Panc1 (cell line): ENCODE results near the gene VTI1B. TPM values are rescaled to one million over a fixed set of nuclear protein-coding genes. Genes with fewer than 3 reads are reported as not detected.

Source experiments
- ATAC-seq: fragments of 200-7000 bp; cut with Tn5 transposase; 2 replicates; pipeline ENCODE4 v1.9.1; 2020; ENCODE audit warnings: mild to moderate bottlenecking, moderate library complexity
- BruUV-seq: library from RNA; stranded (reverse); fragments of 400-500 nt; replicated peaks from 2 replicates; lab custom pipeline; 2021; lab: Mats Ljungman, UMichigan
- CTCF ChIA-PET: fragments of 300-600 bp; sonication (Branson Sonifier 250); formaldehyde crosslinking; loops from one replicate; lab custom pipeline; 2022; ENCODE audit warnings: antibody characterized with exemption; lab: Charles Lee
- POLR2A ChIA-PET: fragments of 300-600 bp; sonication (Branson Sonifier 250); formaldehyde crosslinking; loops from one replicate; lab custom pipeline; 2022; ENCODE audit warnings: antibody characterized with exemption; lab: Charles Lee
- DNase-seq: peaks from one replicate; pipeline ENCODE4 v3.0.0-alpha.2; 2010; ENCODE audit warnings: low read depth, low spot score
- H3K27ac ChIP-seq: 2 replicates; pipeline ENCODE4 v1.5.1; 2011; ENCODE audit warnings: mild to moderate bottlenecking, low read length, inconsistent platforms
- H3K27me3 ChIP-seq: fragments of 200-500 bp; sonication (Bioruptor generic); 2 replicates; pipeline ENCODE4 v1.6.0; 2014; ENCODE audit warnings: low read length, inconsistent platforms; ENCODE audit not compliant: control insufficient read depth, insufficient read depth
- H3K36me3 ChIP-seq: fragments of 200-500 bp; sonication (Bioruptor generic); 2 replicates; pipeline ENCODE4 v1.5.1; 2014; ENCODE audit warnings: inconsistent platforms, mild to moderate bottlenecking, low read length, moderate library complexity; ENCODE audit not compliant: control insufficient read depth, insufficient read depth
- H3K4me1 ChIP-seq: 2 replicates; pipeline ENCODE4 v1.5.1; 2011; ENCODE audit warnings: inconsistent platforms, mild to moderate bottlenecking, low read length, moderate library complexity; ENCODE audit not compliant: control insufficient read depth, insufficient read depth
- H3K4me3 ChIP-seq, 2 experiments: 2 replicates each; pipeline ENCODE4 v1.5.1; 2011 to 2012; ENCODE audit warnings: low read depth in 2 of 2, low read length in 2 of 2, mild to moderate bottlenecking in 2 of 2, inconsistent platforms in 1 of 2, moderate library complexity in 1 of 2
- H3K9me3 ChIP-seq: fragments of 200-500 bp; sonication (Bioruptor generic); 2 replicates; pipeline ENCODE4 v1.5.1; 2014; ENCODE audit warnings: low read depth, mild to moderate bottlenecking, inconsistent platforms, low read length, moderate library complexity; ENCODE audit not compliant: control insufficient read depth, insufficient read depth
- CTCF ChIP-seq: fragments of 450-650 bp; IDR thresholded peaks from 2 replicates; pipeline ENCODE4 v1.5.1; 2017; ENCODE audit warnings: mild to moderate bottlenecking
- POLR2AphosphoS5 ChIP-seq: IDR thresholded peaks from 2 replicates; pipeline ENCODE4 v1.6.1; 2012; ENCODE audit warnings: mild to moderate bottlenecking, low read depth, low read length, moderate library complexity
- REST ChIP-seq, 2 experiments: IDR thresholded peaks; 2 replicates each; pipeline ENCODE4 v1.6.1; 2011 to 2012; ENCODE audit warnings: low read depth in 2 of 2, control low read depth in 1 of 2, low read length in 1 of 2, mild to moderate bottlenecking in 1 of 2, moderate library complexity in 1 of 2; ENCODE audit not compliant: insufficient read depth in 1 of 2
- SIN3A ChIP-seq: IDR thresholded peaks from 2 replicates; pipeline ENCODE4 v1.6.1; 2012; ENCODE audit warnings: low read depth, mild to moderate bottlenecking, low read length, moderate library complexity, borderline replicate concordance; ENCODE audit not compliant: insufficient read depth
- TCF7L2 ChIP-seq: IDR thresholded peaks from 2 replicates; pipeline ENCODE4 v1.6.1; 2011; ENCODE audit warnings: mild to moderate bottlenecking, low read depth, low read length, inconsistent platforms
- in situ Hi-C: cut with HindIII; loops from 2 replicates; pipeline ENCODE4 v1.10.0; 2016; ENCODE audit warnings: low sequenced_read_pairs, low pct_unique_long_range_greater_than_20kb
- intact Hi-C: fragments of 100-400 bp; cut with micrococcal nuclease; formaldehyde crosslinking; loops from one replicate; pipeline ENCODE4 v1.10.0; 2022; ENCODE audit not compliant: unreplicated experiment
- total RNA-seq: library from RNA; stranded (reverse); gene quantifications from one replicate; pipeline ENCODE4 v1.2.1, GENCODE V29; 2021; ENCODE audit not compliant: unreplicated experiment

The VTI1B gene
- total RNA-seq, 1 experiment from 2014 or later: 84.9 TPM

- DNase-seq (no peak), ATAC-seq (peak; percentile 99)
- H3K27me3 ChIP-seq: no peaks in the 10 kb centered on the region
- intact Hi-C loops (no loop called here), in situ Hi-C loops (no loop called here)
- BruUV-seq: no TSS peak
- H3K4me3 ChIP-seq: peak within 1 kb of the TSS; percentile 97
- peaks cover 6% of the 10 kb centered on the region; the same call in 1 of the 2 replicates for H3K36me3 ChIP-seq
- no peak for TF ChIP-seq CTCF
- TF ChIP-seq SIN3A: no peak
- no peak for TF ChIP-seq REST (IDR thresholded peaks at IDR 0.05; ENCODE audit: insufficient read depth in 1 of 2, low read depth in 2 of 2, low read length in 1 of 2)
- TF ChIP-seq POLR2AphosphoS5: peak; percentile 82
- no peak for TF ChIP-seq TCF7L2
- H3K27ac ChIP-seq: peak within 1 kb of the TSS; percentile 92
- POLR2A ChIA-PET: no interaction called here
- H3K4me1 ChIP-seq: no peaks in the 10 kb centered on the region; the same call in 1 of the 2 replicates
- CTCF ChIA-PET: interaction anchor here (0.6 to 0.7 kb wide), 3 partner anchors 8 to 376 kb away, joined by 3 to 6 read pairs (median 5); no protein-coding TSS in a partner anchor
- no peaks in the 10 kb centered on the region for H3K9me3 ChIP-seq
Measured at GRCh38 chr14:67695394-67695949, 21.0 kb upstream of the VTI1B start, which contains the start of gene RDH11. RDH11 (minus strand) TSS chr14:67695764; CDS start chr14:67695703, 61 bp downstream.

GRCh38 chr14:67694791-67695393 lies 20.5 kb upstream of the VTI1B start:
- no peak for DNase-seq
- CTCF ChIA-PET: interaction anchor here (0.6 kb wide), 1 partner anchor 132 kb away, joined by 6 read pairs; no protein-coding TSS in a partner anchor
- POLR2A ChIA-PET: no interaction called here
- peak overlapping the region; percentile 97 for H3K4me3 ChIP-seq
- no peaks in the 10 kb centered on the region for H3K27me3 ChIP-seq
- TF ChIP-seq TCF7L2: no peak
- TF ChIP-seq SIN3A: no peak
- TF ChIP-seq POLR2AphosphoS5: no peak
- no peak for TF ChIP-seq REST (IDR thresholded peaks at IDR 0.05; ENCODE audit: insufficient read depth in 1 of 2, low read depth in 2 of 2, low read length in 1 of 2)
- no peak for TF ChIP-seq CTCF
- no peaks in the 10 kb centered on the region for H3K9me3 ChIP-seq
- peak overlapping the region; percentile 92 for H3K27ac ChIP-seq
- ATAC-seq: peak; percentile 84
- peaks cover 10% of the 10 kb centered on the region; the same call in 1 of the 2 replicates for H3K36me3 ChIP-seq
- no peaks in the 10 kb centered on the region; the same call in 1 of the 2 replicates for H3K4me1 ChIP-seq
- TSS peak; percentile 66 for BruUV-seq
- in situ Hi-C loops: no loop called here
- intact Hi-C loops: no loop called here
